ENCODE results near the gene UBR4. TPM values are rescaled to one million over a fixed set of nuclear protein-coding genes. Genes with fewer than 3 reads are reported as not detected.

The UBR4 gene
- total and polyA plus RNA-seq, 10 of the 15 experiments (the other 5 are each of a cell fraction or from before 2014, with no cell fraction given) = 34.2 to 124 (median 56.2) TPM

- no peak overlapping the region for H3K4me3 ChIP-seq
- no peak for ATAC-seq
- no peaks in the 10 kb centered on the region for H3K4me1 ChIP-seq (ENCODE audit: control insufficient read depth, insufficient read depth, low read length)
- intact Hi-C loops (cut with micrococcal nuclease; ENCODE audit: unreplicated experiment) (no loop called here), in situ Hi-C loops (cut with MboI) (no loop called here)
- H3K4me2 ChIP-seq (ENCODE audit: control insufficient read depth, insufficient read depth) = no peak overlapping the region
- ChIA-PET CTCF (interaction anchor here (1.4 kb wide), 1 partner anchor 12 kb away, joined by 4 read pairs; no protein-coding TSS in a partner anchor), POLR2A (interaction anchor here (1.2 kb wide), 1 partner anchor 12 kb away, joined by 3 read pairs; no protein-coding TSS in a partner anchor), RAD21 (ENCODE audit: unreplicated experiment) (no interaction called here), SMC1A (ENCODE audit: uncharacterized antibody, unreplicated experiment) (interaction anchor here (0.7 kb wide), 1 partner anchor 412 kb away, joined by 3 read pairs; no protein-coding TSS in a partner anchor)
- WGBS (ENCODE audit: insufficient coverage, insufficient replicate concordance, low lambda C conversion rate, missing lambda C conversion rate) = 96% methylated on average over 11 of the region's 11 CpGs
- no peak overlapping the region for H3K9ac ChIP-seq (ENCODE audit: control insufficient read depth, insufficient read depth, low read length)
- H3K36me3 ChIP-seq (ENCODE audit: control insufficient read depth in 2 of 2, insufficient read depth in 2 of 2, low read length in 1 of 2) = peaks cover 16 to 34% of the 10 kb centered on the region in 2 experiments
- no peak for FAIRE-seq
- no peak overlapping the region for H3K27ac ChIP-seq (ENCODE audit: control insufficient read depth, insufficient read depth)
- TF ChIP-seq RBBP5 (conservative IDR thresholded peaks at IDR 0.05) = no peak
- TF ChIP-seq E4F1 (IDR thresholded peaks at IDR 0.05; ENCODE audit: borderline replicate concordance, partially characterized antibody) = no peak
- no peak for TF ChIP-seq NKRF (conservative IDR thresholded peaks at IDR 0.05)
- no peak for TF ChIP-seq BMI1 (IDR thresholded peaks at IDR 0.05; ENCODE audit: borderline replicate concordance)
- TF ChIP-seq CBX5 (IDR thresholded peaks at IDR 0.05; ENCODE audit: low read depth) = no peak
- no peak for TF ChIP-seq CBFB (IDR thresholded peaks at IDR 0.05; ENCODE audit: low read depth)
- TF ChIP-seq CHD2 (IDR thresholded peaks at IDR 0.05; ENCODE audit: borderline replicate concordance, low read depth, low read length) = no peak
- no peak for TF ChIP-seq SIX5 (IDR thresholded peaks at IDR 0.05; ENCODE audit: low read depth, low read length, severe bottlenecking)
- no peak for TF ChIP-seq YY1 (IDR thresholded peaks at IDR 0.05; ENCODE audit: low read depth, low read length)
- TF ChIP-seq ZZZ3 (IDR thresholded peaks at IDR 0.05; ENCODE audit: control insufficient read depth, insufficient read length, low read depth) = no peak
- no peak for TF ChIP-seq PAX8 (IDR thresholded peaks at IDR 0.05)
- TF ChIP-seq ZBED1 (IDR thresholded peaks at IDR 0.05; ENCODE audit: borderline replicate concordance) = no peak
- TF ChIP-seq ZSCAN29 (IDR thresholded peaks at IDR 0.05) = no peak
- TF ChIP-seq BACH1 (IDR thresholded peaks at IDR 0.05; ENCODE audit: borderline replicate concordance) = no peak
- no peak for TF ChIP-seq WRNIP1 (IDR thresholded peaks at IDR 0.05; ENCODE audit: borderline replicate concordance, low read depth, low read length)
- no peak for TF ChIP-seq E2F8 (IDR thresholded peaks at IDR 0.05; ENCODE audit: low read depth, partially characterized antibody)
- no peaks in the 10 kb centered on the region; the same call in 1 of the 2 replicates for H3K79me2 ChIP-seq (ENCODE audit: control insufficient read depth, insufficient read depth, low read length)
- no peaks in the 10 kb centered on the region for H3K9me3 ChIP-seq (replicated peaks; ENCODE audit: control insufficient read depth, insufficient read depth, low read length)
- no peak for DNase-seq (ENCODE audit: low read depth, low spot score)
- H4K20me1 ChIP-seq (ENCODE audit: control insufficient read depth, insufficient read depth) = no peaks in the 10 kb centered on the region
- no peaks in the 10 kb centered on the region for H3K27me3 ChIP-seq (replicated peaks in 1 of 2; ENCODE audit: control insufficient read depth in 2 of 2, insufficient read depth in 2 of 2, low read length in 1 of 2)
- BruUV-seq (replicated peaks) = no TSS peak
- H2AFZ ChIP-seq (ENCODE audit: control insufficient read depth, low read depth, low read length) = no peak overlapping the region
Observed at GRCh38 chr1:19222573-19222972, 12.5 kb upstream of the UBR4 start.

Data from GM12878 (cell line).